HepG2 (cell line): Measurements from ENCODE around the gene DELE1. TPM values are rescaled to one million over a fixed set of nuclear protein-coding genes. Genes with fewer than 3 reads are reported as not detected.
A peak's percentile ranks its signal among the peaks of the same experiment; 100 is the strongest.

Source experiments
- FOXC1 ChIP-seq: sonication (generic); formaldehyde crosslinking; IDR thresholded peaks from 2 replicates; pipeline ENCODE4 v1.8.0; 2022; ENCODE audit warnings: mild to moderate bottlenecking, missing genetic modification reagents, borderline replicate concordance
- NFE2 ChIP-seq: sonication (generic); formaldehyde crosslinking; IDR thresholded peaks from 2 replicates; pipeline ENCODE4 v1.4.0; 2020; ENCODE audit warnings: missing genetic modification reagents
- NR3C1 ChIP-seq: sonication (generic); formaldehyde crosslinking; IDR thresholded peaks from 2 replicates; pipeline ENCODE4 v1.4.0; 2020; ENCODE audit warnings: missing genetic modification reagents
- ZNF350 ChIP-seq: sonication (generic); formaldehyde crosslinking; IDR thresholded peaks from 2 replicates; pipeline ENCODE4 v1.4.0; 2020; ENCODE audit warnings: mild to moderate bottlenecking, low read depth, missing genetic modification reagents, borderline replicate concordance
- ZNF800 ChIP-seq: sonication (generic); formaldehyde crosslinking; IDR thresholded peaks from 2 replicates; pipeline ENCODE4 v1.4.0; 2020; ENCODE audit warnings: missing genetic modification reagents
- polyA plus RNA-seq, 8 experiments: library from polyadenylated mRNA; depleted of rRNA in 3 of 8; stranded (reverse) in 7 of 8; unstranded in 1 of 8; fragments of >200 nt; fragmentation: Illumina TruSeq in 4 of 8; extraction: Trizol in 4 of 8; gene quantifications; 2 replicates each; pipeline versions ENCODE4 v1.2.1 to v1.2.3, GENCODE V29; 2011 to 2016; ENCODE audit warnings: low read depth in 4 of 8, missing spikeins in 1 of 8, mixed read lengths in 1 of 8; ENCODE audit not compliant: insufficient read depth in 1 of 8
- total RNA-seq, 5 experiments: library from RNA; depleted of rRNA; stranded (reverse); fragments of >200 nt; fragmentation: Illumina TruSeq; extraction: Trizol; gene quantifications; 2 replicates each; pipeline ENCODE4 v1.2.3, GENCODE V29; 2016; ENCODE audit warnings: low read depth in 1 of 5
- TF ChIP-seq, protein P1 (sequence below): sonication (generic); formaldehyde crosslinking; IDR thresholded peaks from 2 replicates; pipeline ENCODE4 v1.4.0; 2020; ENCODE audit warnings: missing genetic modification reagents
- TF ChIP-seq, protein P2 (sequence below): sonication (generic); formaldehyde crosslinking; IDR thresholded peaks from 2 replicates; pipeline ENCODE4 v1.9.0; 2021; ENCODE audit warnings: mild to moderate bottlenecking, missing genetic modification reagents

The DELE1 gene
- total and polyA plus RNA-seq, 2 of the 13 experiments (the other 11 are each of a cell fraction or from before 2014, with no cell fraction given), result 57.5 to 90.3 TPM

- TF ChIP-seq ZNF800 (CRISPR knock-in tag), result peak; percentile 28; the same call in 1 of the 2 replicates
- no peak for TF ChIP-seq NFE2 (CRISPR knock-in tag)
- TF ChIP-seq FOXC1 (CRISPR knock-in tag), result 0 out of 2 replicates have a peak, but pooled peaks have one; percentile 50
- TF ChIP-seq NR3C1 (CRISPR knock-in tag), result no peak
- TF ChIP-seq ZNF350 (CRISPR knock-in tag), result 0 out of 2 replicates have a peak, but pooled peaks have one; percentile 24
- TF ChIP-seq, protein P1, sequence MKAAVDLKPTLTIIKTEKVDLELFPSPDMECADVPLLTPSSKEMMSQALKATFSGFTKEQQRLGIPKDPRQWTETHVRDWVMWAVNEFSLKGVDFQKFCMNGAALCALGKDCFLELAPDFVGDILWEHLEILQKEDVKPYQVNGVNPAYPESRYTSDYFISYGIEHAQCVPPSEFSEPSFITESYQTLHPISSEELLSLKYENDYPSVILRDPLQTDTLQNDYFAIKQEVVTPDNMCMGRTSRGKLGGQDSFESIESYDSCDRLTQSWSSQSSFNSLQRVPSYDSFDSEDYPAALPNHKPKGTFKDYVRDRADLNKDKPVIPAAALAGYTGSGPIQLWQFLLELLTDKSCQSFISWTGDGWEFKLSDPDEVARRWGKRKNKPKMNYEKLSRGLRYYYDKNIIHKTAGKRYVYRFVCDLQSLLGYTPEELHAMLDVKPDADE, result no peak
- TF ChIP-seq, protein P2, sequence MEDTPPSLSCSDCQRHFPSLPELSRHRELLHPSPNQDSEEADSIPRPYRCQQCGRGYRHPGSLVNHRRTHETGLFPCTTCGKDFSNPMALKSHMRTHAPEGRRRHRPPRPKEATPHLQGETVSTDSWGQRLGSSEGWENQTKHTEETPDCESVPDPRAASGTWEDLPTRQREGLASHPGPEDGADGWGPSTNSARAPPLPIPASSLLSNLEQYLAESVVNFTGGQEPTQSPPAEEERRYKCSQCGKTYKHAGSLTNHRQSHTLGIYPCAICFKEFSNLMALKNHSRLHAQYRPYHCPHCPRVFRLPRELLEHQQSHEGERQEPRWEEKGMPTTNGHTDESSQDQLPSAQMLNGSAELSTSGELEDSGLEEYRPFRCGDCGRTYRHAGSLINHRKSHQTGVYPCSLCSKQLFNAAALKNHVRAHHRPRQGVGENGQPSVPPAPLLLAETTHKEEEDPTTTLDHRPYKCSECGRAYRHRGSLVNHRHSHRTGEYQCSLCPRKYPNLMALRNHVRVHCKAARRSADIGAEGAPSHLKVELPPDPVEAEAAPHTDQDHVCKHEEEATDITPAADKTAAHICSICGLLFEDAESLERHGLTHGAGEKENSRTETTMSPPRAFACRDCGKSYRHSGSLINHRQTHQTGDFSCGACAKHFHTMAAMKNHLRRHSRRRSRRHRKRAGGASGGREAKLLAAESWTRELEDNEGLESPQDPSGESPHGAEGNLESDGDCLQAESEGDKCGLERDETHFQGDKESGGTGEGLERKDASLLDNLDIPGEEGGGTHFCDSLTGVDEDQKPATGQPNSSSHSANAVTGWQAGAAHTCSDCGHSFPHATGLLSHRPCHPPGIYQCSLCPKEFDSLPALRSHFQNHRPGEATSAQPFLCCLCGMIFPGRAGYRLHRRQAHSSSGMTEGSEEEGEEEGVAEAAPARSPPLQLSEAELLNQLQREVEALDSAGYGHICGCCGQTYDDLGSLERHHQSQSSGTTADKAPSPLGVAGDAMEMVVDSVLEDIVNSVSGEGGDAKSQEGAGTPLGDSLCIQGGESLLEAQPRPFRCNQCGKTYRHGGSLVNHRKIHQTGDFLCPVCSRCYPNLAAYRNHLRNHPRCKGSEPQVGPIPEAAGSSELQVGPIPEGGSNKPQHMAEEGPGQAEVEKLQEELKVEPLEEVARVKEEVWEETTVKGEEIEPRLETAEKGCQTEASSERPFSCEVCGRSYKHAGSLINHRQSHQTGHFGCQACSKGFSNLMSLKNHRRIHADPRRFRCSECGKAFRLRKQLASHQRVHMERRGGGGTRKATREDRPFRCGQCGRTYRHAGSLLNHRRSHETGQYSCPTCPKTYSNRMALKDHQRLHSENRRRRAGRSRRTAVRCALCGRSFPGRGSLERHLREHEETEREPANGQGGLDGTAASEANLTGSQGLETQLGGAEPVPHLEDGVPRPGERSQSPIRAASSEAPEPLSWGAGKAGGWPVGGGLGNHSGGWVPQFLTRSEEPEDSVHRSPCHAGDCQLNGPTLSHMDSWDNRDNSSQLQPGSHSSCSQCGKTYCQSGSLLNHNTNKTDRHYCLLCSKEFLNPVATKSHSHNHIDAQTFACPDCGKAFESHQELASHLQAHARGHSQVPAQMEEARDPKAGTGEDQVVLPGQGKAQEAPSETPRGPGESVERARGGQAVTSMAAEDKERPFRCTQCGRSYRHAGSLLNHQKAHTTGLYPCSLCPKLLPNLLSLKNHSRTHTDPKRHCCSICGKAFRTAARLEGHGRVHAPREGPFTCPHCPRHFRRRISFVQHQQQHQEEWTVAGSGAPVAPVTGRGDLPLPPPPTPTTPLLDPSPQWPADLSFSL, result peak; percentile 91
Observed at GRCh38 chr5:141877356-141878185, 46.1 kb upstream of the DELE1 start (continued).
